ENCODE data around the gene PARP6.

- no peak for TF ChIP-seq POLR2A (IDR thresholded peaks at IDR 0.05; ENCODE audit: low read depth, low read length)
- TF ChIP-seq TAF1 (IDR thresholded peaks at IDR 0.05; ENCODE audit: borderline replicate concordance, low read depth, low read length), result no peak
Observed at GRCh38 chr15:72319985-72320671, 47.8 kb upstream of the PARP6 start, which contains the start of gene CELF6.

All from GM12892 (cell line).